ENCODE measurements around the gene HSPA9. TPM values are rescaled to one million over a fixed set of nuclear protein-coding genes. Genes with fewer than 3 reads are reported as not detected.
A peak's percentile ranks its signal among the peaks of the same experiment; 100 is the strongest.

The HSPA9 gene
- total RNA-seq, 1 experiment from 2014 or later = 502 TPM

DNA sequence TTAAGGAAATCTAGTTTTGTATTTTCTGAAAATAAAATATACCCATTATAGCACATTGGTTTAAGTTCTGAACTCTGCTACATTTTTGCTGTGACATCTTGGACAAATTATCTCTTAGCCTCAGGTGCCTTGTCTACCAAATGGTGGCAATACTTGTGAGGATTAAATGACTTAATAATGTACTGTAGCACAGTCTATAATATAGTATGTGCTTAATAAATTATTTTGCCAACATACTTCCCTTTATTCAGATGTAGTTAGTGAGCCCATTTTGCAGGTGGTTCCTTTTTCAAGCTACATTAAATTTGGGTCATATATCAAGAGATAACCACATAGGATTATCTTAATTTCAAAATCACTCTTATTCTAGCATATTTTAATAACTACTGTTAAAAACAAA, 35.4 kb downstream of the HSPA9 start:
- intact Hi-C loops (cut with micrococcal nuclease; ENCODE audit: unreplicated experiment) = no loop called here
- H3K27ac ChIP-seq (ENCODE audit: low read depth, low read length, poor library complexity, severe bottlenecking) = no peak overlapping the region
- ChIA-PET CTCF (no interaction called here), POLR2A (ENCODE audit: low non-redundant PET) (interaction anchor here (0.6 to 0.8 kb wide), 3 partner anchors 8 to 1211 kb away, joined by 3 read pairs; no protein-coding TSS in a partner anchor)
- peaks cover 23% of the 10 kb centered on the region for H3K4me1 ChIP-seq (ENCODE audit: insufficient read depth, low read length, poor library complexity, severe bottlenecking)
- TF ChIP-seq, protein P1, sequence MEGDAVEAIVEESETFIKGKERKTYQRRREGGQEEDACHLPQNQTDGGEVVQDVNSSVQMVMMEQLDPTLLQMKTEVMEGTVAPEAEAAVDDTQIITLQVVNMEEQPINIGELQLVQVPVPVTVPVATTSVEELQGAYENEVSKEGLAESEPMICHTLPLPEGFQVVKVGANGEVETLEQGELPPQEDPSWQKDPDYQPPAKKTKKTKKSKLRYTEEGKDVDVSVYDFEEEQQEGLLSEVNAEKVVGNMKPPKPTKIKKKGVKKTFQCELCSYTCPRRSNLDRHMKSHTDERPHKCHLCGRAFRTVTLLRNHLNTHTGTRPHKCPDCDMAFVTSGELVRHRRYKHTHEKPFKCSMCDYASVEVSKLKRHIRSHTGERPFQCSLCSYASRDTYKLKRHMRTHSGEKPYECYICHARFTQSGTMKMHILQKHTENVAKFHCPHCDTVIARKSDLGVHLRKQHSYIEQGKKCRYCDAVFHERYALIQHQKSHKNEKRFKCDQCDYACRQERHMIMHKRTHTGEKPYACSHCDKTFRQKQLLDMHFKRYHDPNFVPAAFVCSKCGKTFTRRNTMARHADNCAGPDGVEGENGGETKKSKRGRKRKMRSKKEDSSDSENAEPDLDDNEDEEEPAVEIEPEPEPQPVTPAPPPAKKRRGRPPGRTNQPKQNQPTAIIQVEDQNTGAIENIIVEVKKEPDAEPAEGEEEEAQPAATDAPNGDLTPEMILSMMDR (conservative IDR thresholded peaks at IDR 0.05; ENCODE audit: low read depth, low read length) = no peak
- TF ChIP-seq EZH2 (IDR thresholded peaks at IDR 0.05; ENCODE audit: borderline replicate concordance, low read depth, low read length, poor library complexity, severe bottlenecking) = no peak
- no peaks in the 10 kb centered on the region for H3K9me3 ChIP-seq (ENCODE audit: low read depth, low read length, poor library complexity, severe bottlenecking)
- no TSS peak for BruUV-seq (replicated peaks)
- H3K27me3 ChIP-seq (replicated peaks; ENCODE audit: insufficient read depth, low read depth, low read length, poor library complexity) = no peaks in the 10 kb centered on the region
- H3K36me3 ChIP-seq (ENCODE audit: insufficient read depth, low read length, poor library complexity, severe bottlenecking) = peaks cover 42% of the 10 kb centered on the region
- no peak for DNase-seq (ENCODE audit: low spot score)
- H3K4me3 ChIP-seq (ENCODE audit: low read depth, low read length, poor library complexity, severe bottlenecking) = no peak overlapping the region

- intact Hi-C loops (cut with micrococcal nuclease; ENCODE audit: unreplicated experiment) = no loop called here
- Histone ChIP-seq H3K4me1 (ENCODE audit: insufficient read depth, low read length, poor library complexity, severe bottlenecking) (peaks cover 23% of the 10 kb centered on the region), H3K27me3 (replicated peaks; ENCODE audit: insufficient read depth, low read depth, low read length, poor library complexity) (no peaks in the 10 kb centered on the region), H3K27ac (ENCODE audit: low read depth, low read length, poor library complexity, severe bottlenecking) (no peak overlapping the region), H3K4me3 (ENCODE audit: low read depth, low read length, poor library complexity, severe bottlenecking) (no peak overlapping the region), H3K9me3 (ENCODE audit: low read depth, low read length, poor library complexity, severe bottlenecking) (no peaks in the 10 kb centered on the region), H3K36me3 (ENCODE audit: insufficient read depth, low read length, poor library complexity, severe bottlenecking) (peaks cover 42% of the 10 kb centered on the region)
- no peak for DNase-seq (ENCODE audit: low spot score)
- ChIA-PET CTCF (no interaction called here), POLR2A (ENCODE audit: low non-redundant PET) (interaction anchor here (0.6 to 0.8 kb wide), 2 partner anchors 854 to 1212 kb away, joined by 3 read pairs; no protein-coding TSS in a partner anchor)
- TF ChIP-seq, protein P1 (conservative IDR thresholded peaks at IDR 0.05; ENCODE audit: low read depth, low read length) = no peak
- TF ChIP-seq EZH2 (IDR thresholded peaks at IDR 0.05; ENCODE audit: borderline replicate concordance, low read depth, low read length, poor library complexity, severe bottlenecking) = no peak
- BruUV-seq (replicated peaks) = no TSS peak
Observed at GRCh38 chr5:138538943-138539627, 36.1 kb downstream of the HSPA9 start.

DNA sequence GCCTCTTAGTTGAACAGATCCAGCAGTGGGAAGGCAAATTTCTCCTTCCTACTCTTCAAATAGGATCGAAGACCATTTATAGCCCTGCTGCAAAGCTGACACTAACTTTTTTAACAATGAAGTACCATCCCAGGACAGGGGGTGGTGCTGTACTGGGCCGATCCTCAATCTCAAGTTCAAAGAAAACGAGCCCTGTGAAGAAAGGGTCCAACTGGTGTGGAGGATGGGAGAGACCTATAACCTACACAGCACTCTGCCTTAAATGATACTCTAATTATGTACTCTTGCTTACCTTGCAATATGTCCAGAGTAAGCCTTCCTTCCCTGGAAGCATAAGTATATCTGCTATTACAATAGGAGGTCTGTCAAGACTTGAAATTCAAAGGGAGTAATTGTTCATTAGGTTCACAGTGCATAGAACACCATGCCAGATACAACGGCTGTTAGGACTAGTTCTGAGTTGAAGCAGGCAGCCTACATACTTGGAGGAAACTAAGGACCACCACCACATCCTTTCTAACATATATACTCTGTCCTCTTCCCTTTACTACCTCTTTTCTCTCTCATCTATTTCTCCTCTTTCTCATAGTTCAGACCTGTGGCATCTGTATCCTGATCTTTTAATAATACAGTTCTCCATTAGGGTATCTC, 38.4 kb downstream of the HSPA9 start:
- Histone ChIP-seq H3K9me3 (ENCODE audit: low read depth, low read length, poor library complexity, severe bottlenecking) (no peaks in the 10 kb centered on the region), H3K4me1 (ENCODE audit: insufficient read depth, low read length, poor library complexity, severe bottlenecking) (peaks cover 22% of the 10 kb centered on the region), H3K27me3 (replicated peaks; ENCODE audit: insufficient read depth, low read depth, low read length, poor library complexity) (no peaks in the 10 kb centered on the region), H3K4me3 (ENCODE audit: low read depth, low read length, poor library complexity, severe bottlenecking) (no peak overlapping the region), H3K36me3 (ENCODE audit: insufficient read depth, low read length, poor library complexity, severe bottlenecking) (peaks cover 48% of the 10 kb centered on the region), H3K27ac (ENCODE audit: low read depth, low read length, poor library complexity, severe bottlenecking) (no peak overlapping the region)
- ChIA-PET CTCF (no interaction called here), POLR2A (ENCODE audit: low non-redundant PET) (interaction anchor here (0.7 kb wide), 1 partner anchor 29 kb away, joined by 3 read pairs; no protein-coding TSS in a partner anchor)
- BruUV-seq (replicated peaks) = no TSS peak
- TF ChIP-seq, protein P1 (conservative IDR thresholded peaks at IDR 0.05; ENCODE audit: low read depth, low read length) = peak; percentile 49; the same call in 1 of the 2 replicates
- no peak for TF ChIP-seq EZH2 (IDR thresholded peaks at IDR 0.05; ENCODE audit: borderline replicate concordance, low read depth, low read length, poor library complexity, severe bottlenecking)
- intact Hi-C loops (cut with micrococcal nuclease; ENCODE audit: unreplicated experiment) = no loop called here
- peak; percentile 43 for DNase-seq (ENCODE audit: low spot score)
